GM12874 (cell line): Measurements from ENCODE around the gene C1orf198.

Source experiments
- CTCF ChIP-seq: IDR thresholded peaks from 2 replicates; pipeline ENCODE4 v1.5.1; 2011; ENCODE audit warnings: low read depth, mild to moderate bottlenecking, control low read depth, low read length, moderate library complexity; ENCODE audit not compliant: insufficient read depth

C1orf198 gene

GRCh38 chr1:230857077-230857476 lies 11.2 kb downstream of the C1orf198 start:
- TF ChIP-seq CTCF: no peak

- TF ChIP-seq CTCF: no peak
Observed at GRCh38 chr1:230855886-230856285, 12.4 kb downstream of the C1orf198 start.

GRCh38 chr1:230854423-230854822 lies 13.9 kb downstream of the C1orf198 start:
- TF ChIP-seq CTCF: no peak

GRCh38 chr1:230853731-230854130 lies 14.6 kb downstream of the C1orf198 start:
- no peak for TF ChIP-seq CTCF

GRCh38 chr1:230852959-230853358 lies 15.4 kb downstream of the C1orf198 start:
- no peak for TF ChIP-seq CTCF

GRCh38 chr1:230851291-230851691 lies 17.0 kb downstream of the C1orf198 start:
- TF ChIP-seq CTCF: no peak

GRCh38 chr1:230850547-230850946 lies 17.8 kb downstream of the C1orf198 start:
- TF ChIP-seq CTCF: no peak
